Activated T-helper 1 cell treated with anti-CD3 and anti-CD28 coated beads, Interleukin-12 subunit alpha, Interleukin-12 subunit beta, Interleukin-2, Interleukin-4 antibody, amounts not matched to agents 30 ng/mL and 10 ng/mL and 1 ng/mL, durations not matched to agents 14 hours and 24 hours and 36 hours (primary cell): ENCODE data around the gene PSMD5. TPM values are rescaled to one million over a fixed set of nuclear protein-coding genes. Genes with fewer than 3 reads are reported as not detected.
"Not testable (repeated sequence)": the region's sequence is repeated elsewhere in the genome, so short reads cannot be mapped to it uniquely, and the experiment has no call there.

Experiments used
- DNase-seq: peaks from one replicate; pipeline ENCODE4 v3.0.0; 2021; ENCODE audit warnings: low spot score
- H3K27ac Mint-ChIP-seq: one replicate; pipeline ENCODE4 v1.8.0; 2021; ENCODE audit warnings: mild to moderate bottlenecking, mixed read lengths
- H3K27me3 Mint-ChIP-seq: one replicate; pipeline ENCODE4 v1.8.0; 2022; ENCODE audit warnings: mild to moderate bottlenecking, moderate library complexity, mixed read lengths; ENCODE audit not compliant: insufficient read depth
- H3K36me3 Mint-ChIP-seq: one replicate; pipeline ENCODE4 v1.8.0; 2021; ENCODE audit warnings: low read depth, mixed read lengths
- H3K4me1 Mint-ChIP-seq: one replicate; pipeline ENCODE4 v1.8.0; 2021; ENCODE audit warnings: low read depth, mixed read lengths
- H3K4me3 Mint-ChIP-seq: one replicate; pipeline ENCODE4 v1.8.0; 2021; ENCODE audit warnings: mild to moderate bottlenecking, moderate library complexity, mixed read lengths
- H3K9me3 Mint-ChIP-seq: one replicate; pipeline ENCODE4 v1.8.0; 2021; ENCODE audit warnings: mixed read lengths
- intact Hi-C: fragments of 100-400 bp; cut with micrococcal nuclease; formaldehyde crosslinking; loops from one replicate; pipeline ENCODE4 v1.15.1; 2024
- total RNA-seq: library from RNA; stranded (reverse); gene quantifications from 2 replicates; pipeline ENCODE4 v1.2.3, GENCODE V29; 2022

PSMD5 gene
- total RNA-seq, 1 donor from 2014 or later = 57.7 TPM

DNA sequence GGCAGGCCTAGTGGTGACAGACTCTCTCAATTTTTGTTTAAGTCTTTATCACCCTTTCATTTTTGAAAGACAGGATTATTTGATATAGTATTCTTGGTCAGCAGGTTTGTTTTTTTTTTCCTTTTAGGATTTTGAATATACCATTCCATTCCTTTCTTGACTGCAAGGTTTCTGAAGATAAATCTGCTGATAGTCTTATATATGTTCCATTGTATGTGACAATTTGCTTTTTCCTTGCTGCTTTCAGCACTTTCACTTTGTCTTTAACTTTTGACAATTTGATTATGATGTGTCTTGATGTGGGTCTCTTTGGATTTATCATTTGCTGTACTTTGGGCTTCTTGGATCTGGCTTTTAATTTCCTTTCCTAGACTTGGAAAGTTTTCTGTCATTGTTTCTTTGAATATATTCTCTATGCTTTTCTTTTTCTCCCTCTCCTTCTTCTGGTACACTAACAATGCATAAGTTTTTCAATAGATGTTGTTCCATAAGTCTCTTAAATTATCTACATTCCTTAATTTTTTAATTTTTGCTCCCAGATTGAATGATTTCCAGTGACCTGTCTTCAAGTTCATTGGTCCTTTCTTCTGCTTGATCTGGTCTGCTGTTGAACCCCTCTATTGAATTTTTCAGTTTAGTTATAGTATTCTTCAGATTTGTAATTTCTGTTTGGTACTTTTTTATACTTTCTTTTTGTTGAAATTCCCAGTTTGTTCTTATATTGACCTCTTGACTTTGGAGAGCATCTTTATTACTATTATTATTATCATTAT, 34.9 kb downstream of the PSMD5 start:
- Mint-ChIP-seq H3K4me1 (no peaks in the 10 kb centered on the region), H3K9me3 (peaks cover 56% of the 10 kb centered on the region), H3K27ac (no peak overlapping the region), H3K4me3 (no peak overlapping the region), H3K36me3 (peaks cover 12% of the 10 kb centered on the region), H3K27me3 (peaks cover 1% of the 10 kb centered on the region)
- intact Hi-C loops = no loop called here
- DNase-seq = no peak

GRCh38 chr9:120804784-120805363, 37.8 kb downstream of the PSMD5 start:
- H3K4me3 Mint-ChIP-seq, H3K27ac Mint-ChIP-seq, intact Hi-C loops, DNase-seq, H3K4me1 Mint-ChIP-seq, H3K27me3 Mint-ChIP-seq: not testable (repeated sequence)
- Mint-ChIP-seq H3K9me3 (peaks cover 45% of the 10 kb centered on the region), H3K36me3 (peaks cover 10% of the 10 kb centered on the region)

DNA sequence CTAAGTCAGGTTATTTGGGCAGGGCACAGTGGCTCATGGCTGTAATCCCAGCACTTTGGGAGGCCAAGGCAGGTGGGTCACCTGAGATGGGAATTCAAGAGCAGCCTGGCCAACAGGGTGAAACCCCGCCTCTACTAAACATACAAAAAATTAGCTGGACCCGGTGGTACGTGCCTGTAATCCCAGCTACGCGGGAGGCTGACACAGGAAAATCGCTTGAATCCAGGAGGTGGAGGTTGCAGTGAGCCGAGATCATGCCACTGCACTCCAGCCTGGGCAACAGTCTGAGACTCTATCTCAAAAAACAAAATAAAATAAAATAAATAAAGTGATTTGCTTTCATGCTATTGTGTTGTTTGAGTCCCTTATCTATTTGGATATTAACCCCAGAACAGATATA, 41.3 kb downstream of the PSMD5 start:
- peaks cover 1% of the 10 kb centered on the region for H3K27me3 Mint-ChIP-seq
- intact Hi-C loops = no loop called here
- peaks cover 5% of the 10 kb centered on the region for H3K36me3 Mint-ChIP-seq
- H3K9me3 Mint-ChIP-seq = peaks cover 16% of the 10 kb centered on the region
- no peak for DNase-seq
- no peak overlapping the region for H3K4me3 Mint-ChIP-seq
- H3K4me1 Mint-ChIP-seq = no peaks in the 10 kb centered on the region
- no peak overlapping the region for H3K27ac Mint-ChIP-seq

DNA sequence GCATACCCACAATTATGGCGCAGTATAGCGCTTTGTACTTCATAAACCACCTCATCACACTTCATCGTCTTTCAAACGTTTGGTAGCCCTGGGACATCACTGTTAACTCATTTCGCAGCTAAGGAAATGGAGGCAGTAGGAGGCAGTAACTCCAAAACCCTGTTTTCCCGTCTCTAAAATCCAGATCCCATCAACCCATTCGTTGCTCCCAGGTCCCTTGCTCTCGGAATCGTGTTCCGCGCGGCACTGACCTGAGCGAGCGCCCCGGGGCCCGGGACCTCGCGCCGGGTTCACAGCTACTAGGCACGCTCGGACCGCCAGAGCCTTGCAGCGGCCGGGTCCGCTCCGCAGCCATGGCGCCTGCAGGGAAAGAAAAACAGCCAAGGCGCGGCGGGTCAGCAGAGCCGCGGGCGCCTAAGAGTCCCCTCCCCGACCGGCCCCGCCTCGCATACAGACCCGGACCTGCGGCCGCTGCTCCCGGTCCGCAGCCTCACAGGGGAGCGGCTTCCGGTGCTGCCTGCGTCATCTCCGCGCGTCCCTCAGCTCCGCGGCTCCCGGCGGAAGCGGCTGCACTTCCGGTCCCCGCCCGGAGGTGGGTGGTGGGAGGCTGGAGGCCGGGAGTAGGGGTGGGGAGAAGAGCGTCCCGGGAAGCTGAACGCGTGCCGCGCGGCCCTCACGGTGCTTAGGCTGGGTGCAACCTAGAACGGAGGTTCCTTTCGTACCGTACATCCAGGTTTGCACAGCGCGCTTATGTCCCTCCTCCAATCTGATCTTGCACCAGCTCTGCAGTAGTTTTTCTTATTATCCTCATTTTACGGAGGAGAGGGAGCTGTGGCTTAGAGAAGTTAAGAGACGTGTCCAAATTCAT, 49.6 kb downstream of the PSMD5 start, which contains the start of gene FBXW2:
Gene FBXW2, minus strand, starts transcription at position 519 of the 868 bp plus-strand sequence. CDS start 5,158 bp downstream, outside the sequence.
- Mint-ChIP-seq H3K27me3 (no peaks in the 10 kb centered on the region), H3K27ac (peak within 1 kb of the TSS; percentile 98), H3K4me1 (peaks cover 48% of the 10 kb centered on the region), H3K9me3 (no peaks in the 10 kb centered on the region), H3K4me3 (peak within 1 kb of the TSS; percentile 98), H3K36me3 (peaks cover 24% of the 10 kb centered on the region)
- peak; percentile 90 for DNase-seq
- intact Hi-C loops = loop anchor here (1.0 to 5.0 kb wide), 11 partner anchors 36 to 1474 kb away; partner anchors contain the start of genes CDK5RAP2, CNTRL, MEGF9 and PHF19

GRCh38 chr9:120791161-120791560, 51.6 kb downstream of the PSMD5 start:
- Mint-ChIP-seq H3K9me3 (no peaks in the 10 kb centered on the region), H3K27me3 (no peaks in the 10 kb centered on the region), H3K4me3 (peak overlapping the region; percentile 98), H3K4me1 (peaks cover 63% of the 10 kb centered on the region), H3K36me3 (peaks cover 34% of the 10 kb centered on the region), H3K27ac (peak overlapping the region; percentile 73)
- DNase-seq = no peak
- intact Hi-C loops = loop anchor here (5.0 kb wide), 2 partner anchors 411 to 1476 kb away; partner anchors contain the start of gene RAB14

GRCh38 chr9:120787933-120788332, 54.8 kb downstream of the PSMD5 start:
- H3K27ac Mint-ChIP-seq = no peak overlapping the region
- H3K27me3 Mint-ChIP-seq = no peaks in the 10 kb centered on the region
- DNase-seq = no peak
- H3K4me1 Mint-ChIP-seq = peaks cover 68% of the 10 kb centered on the region
- no peaks in the 10 kb centered on the region for H3K9me3 Mint-ChIP-seq
- H3K4me3 Mint-ChIP-seq = no peak overlapping the region
- intact Hi-C loops = no loop called here
- H3K36me3 Mint-ChIP-seq = peaks cover 53% of the 10 kb centered on the region

DNA sequence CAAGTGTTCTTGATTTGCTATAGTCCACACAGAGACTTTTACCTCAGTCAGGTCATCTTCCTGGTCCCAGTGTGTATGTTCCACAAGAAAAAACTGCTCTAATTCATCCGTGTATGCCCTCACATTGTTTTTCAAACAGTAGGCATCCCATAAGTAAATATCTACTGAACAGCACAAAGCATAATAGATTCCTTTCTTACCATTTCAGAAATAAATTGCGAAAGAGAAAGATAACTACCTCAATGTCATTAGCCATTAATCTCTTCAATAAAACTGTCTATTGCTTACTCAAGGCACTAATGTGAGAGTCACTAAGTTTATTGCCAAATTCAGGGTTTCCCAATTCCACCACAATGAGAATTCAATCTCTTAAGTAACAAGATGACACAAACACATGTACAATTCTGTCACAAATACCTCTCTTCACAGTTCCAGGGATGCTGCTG, 59.1 kb downstream of the PSMD5 start:
- Mint-ChIP-seq H3K9me3 (no peaks in the 10 kb centered on the region), H3K27ac (no peak overlapping the region), H3K36me3 (peaks cover 44% of the 10 kb centered on the region), H3K4me1 (peaks cover 48% of the 10 kb centered on the region), H3K4me3 (no peak overlapping the region), H3K27me3 (no peaks in the 10 kb centered on the region)
- intact Hi-C loops = no loop called here
- DNase-seq = no peak

DNA sequence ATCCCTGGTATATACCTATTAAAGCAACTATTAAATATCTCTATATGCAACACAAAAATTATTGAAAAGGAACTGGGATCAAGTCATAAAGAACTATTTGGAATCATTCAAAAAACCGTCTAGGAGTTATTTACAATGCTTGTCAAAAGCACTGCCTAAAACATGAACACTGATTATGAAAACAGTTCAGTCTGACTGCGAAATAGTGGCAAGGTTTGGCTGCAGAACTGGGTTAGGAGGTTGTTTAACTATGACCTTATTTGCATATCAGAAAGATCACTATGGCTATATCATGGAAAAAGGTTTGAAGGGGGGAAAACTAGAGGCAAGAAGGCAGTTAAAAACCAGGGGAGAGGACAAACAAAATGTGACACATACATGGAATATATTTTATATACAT, 61.5 kb downstream of the PSMD5 start:
- H3K36me3 Mint-ChIP-seq = peaks cover 48% of the 10 kb centered on the region
- no peak overlapping the region for H3K4me3 Mint-ChIP-seq
- H3K27ac Mint-ChIP-seq = no peak overlapping the region
- no peak for DNase-seq
- H3K27me3 Mint-ChIP-seq = no peaks in the 10 kb centered on the region
- H3K4me1 Mint-ChIP-seq = peaks cover 35% of the 10 kb centered on the region
- intact Hi-C loops = no loop called here
- H3K9me3 Mint-ChIP-seq = no peaks in the 10 kb centered on the region

DNA sequence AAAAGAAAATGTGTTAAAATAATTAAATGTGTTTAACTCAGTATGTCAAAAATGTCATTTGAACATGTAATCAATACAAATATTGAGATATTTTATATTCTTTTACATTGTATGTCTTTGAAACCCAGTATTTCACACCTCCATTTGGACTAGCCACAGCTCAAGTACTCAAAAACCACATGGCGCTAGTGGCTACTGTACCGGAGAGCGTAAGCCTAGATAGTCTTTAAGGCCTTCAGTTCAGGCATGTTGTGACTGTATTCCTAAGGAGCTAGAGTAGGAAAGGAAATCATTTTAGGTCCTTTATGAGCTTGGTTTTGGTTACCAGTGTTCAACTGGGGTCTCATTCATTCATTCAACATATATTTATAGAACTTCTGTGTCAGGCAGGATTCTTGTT, 62.4 kb downstream of the PSMD5 start:
- no peaks in the 10 kb centered on the region for H3K27me3 Mint-ChIP-seq

GRCh38 chr9:120779227-120779626, 63.5 kb downstream of the PSMD5 start:
- DNase-seq = no peak
- H3K9me3 Mint-ChIP-seq = no peaks in the 10 kb centered on the region
- intact Hi-C loops = no loop called here
- no peaks in the 10 kb centered on the region for H3K27me3 Mint-ChIP-seq
- H3K36me3 Mint-ChIP-seq = peaks cover 50% of the 10 kb centered on the region
- H3K4me1 Mint-ChIP-seq = peaks cover 27% of the 10 kb centered on the region
- H3K4me3 Mint-ChIP-seq = no peak overlapping the region
- no peak overlapping the region for H3K27ac Mint-ChIP-seq

More for the DNA sequence above, 62.4 kb downstream of the PSMD5 start:
- intact Hi-C loops = no loop called here
- peaks cover 47% of the 10 kb centered on the region for H3K36me3 Mint-ChIP-seq
- no peak overlapping the region for H3K27ac Mint-ChIP-seq
- no peak overlapping the region for H3K4me3 Mint-ChIP-seq
- no peak for DNase-seq
- H3K9me3 Mint-ChIP-seq = no peaks in the 10 kb centered on the region
- peaks cover 30% of the 10 kb centered on the region for H3K4me1 Mint-ChIP-seq

DNA sequence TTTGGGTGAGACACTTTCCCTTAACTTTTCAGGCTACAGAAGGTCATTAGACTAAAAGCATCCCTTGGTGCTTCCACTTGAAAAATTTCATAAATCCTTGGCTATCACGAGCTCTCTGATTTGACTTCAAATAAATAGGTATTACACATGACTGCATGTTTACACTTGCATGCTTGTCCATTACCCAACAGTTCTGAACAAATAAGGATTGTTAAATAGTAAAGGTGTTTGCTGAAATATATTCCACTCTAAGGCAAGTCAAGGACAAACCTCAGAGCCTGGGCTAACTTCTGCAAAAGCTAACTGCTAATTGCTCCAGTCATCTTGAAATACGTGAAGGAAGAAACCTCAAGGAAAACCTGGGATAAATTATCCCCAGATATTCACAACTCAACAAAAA, 64.0 kb downstream of the PSMD5 start:
- H3K36me3 Mint-ChIP-seq = peaks cover 45% of the 10 kb centered on the region
- peaks cover 23% of the 10 kb centered on the region for H3K4me1 Mint-ChIP-seq
- H3K9me3 Mint-ChIP-seq = no peaks in the 10 kb centered on the region
- DNase-seq = no peak
- no peak overlapping the region for H3K4me3 Mint-ChIP-seq
- intact Hi-C loops = no loop called here
- no peaks in the 10 kb centered on the region for H3K27me3 Mint-ChIP-seq
- peak overlapping the region; percentile 25 for H3K27ac Mint-ChIP-seq

DNA sequence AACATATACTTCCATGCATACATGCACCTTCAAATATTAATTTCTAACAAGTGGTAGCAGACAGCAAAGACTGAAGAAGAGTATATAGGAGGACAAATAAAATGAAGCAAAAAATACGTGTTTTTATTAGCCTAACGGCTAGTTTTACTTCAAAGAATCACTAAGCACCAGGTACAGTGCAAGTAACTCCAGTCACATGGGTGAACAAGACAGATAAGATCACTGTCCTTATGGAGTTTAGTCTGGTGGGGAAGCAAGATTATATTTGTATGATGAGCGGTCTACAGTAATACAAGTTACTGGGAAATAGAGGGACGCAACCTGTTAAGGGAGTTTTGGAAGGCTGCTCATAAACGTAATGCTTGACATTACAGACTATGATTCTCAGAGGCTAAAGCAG, 65.5 kb downstream of the PSMD5 start:
- H3K36me3 Mint-ChIP-seq = peaks cover 41% of the 10 kb centered on the region
- H3K4me1 Mint-ChIP-seq = peaks cover 20% of the 10 kb centered on the region
- no peak overlapping the region for H3K4me3 Mint-ChIP-seq
- H3K27me3 Mint-ChIP-seq = no peaks in the 10 kb centered on the region
- no peak for DNase-seq
- no peaks in the 10 kb centered on the region for H3K9me3 Mint-ChIP-seq
- intact Hi-C loops = no loop called here
- no peak overlapping the region for H3K27ac Mint-ChIP-seq
